HepG2 (cell line): ENCODE measurements around the gene C20orf96. TPM values are rescaled to one million over a fixed set of nuclear protein-coding genes. Genes with fewer than 3 reads are reported as not detected.
A peak's percentile ranks its signal among the peaks of the same experiment; 100 is the strongest.

Experiments
- AFF4 ChIP-seq: sonication (generic); formaldehyde crosslinking; IDR thresholded peaks from 2 replicates; pipeline ENCODE4 v1.4.0; 2020; ENCODE audit warnings: missing genetic modification reagents
- FOXK1 ChIP-seq: sonication (generic); formaldehyde crosslinking; IDR thresholded peaks from 2 replicates; pipeline ENCODE4 v1.4.0; 2020; ENCODE audit warnings: low read depth, missing genetic modification reagents, borderline replicate concordance
- GABPB1 ChIP-seq: IDR thresholded peaks from 2 replicates; pipeline ENCODE4 v1.6.1; 2016; ENCODE audit warnings: mild to moderate bottlenecking, missing genetic modification reagents, moderate library complexity, missing compliant biosample characterization
- GPN1 ChIP-seq: sonication (generic); formaldehyde crosslinking; IDR thresholded peaks from 2 replicates; pipeline ENCODE4 v1.5.1; 2020; ENCODE audit warnings: missing genetic modification reagents, borderline replicate concordance
- LCORL ChIP-seq, 2 experiments: fragments of 450-650 bp in 1 of 2; sonication (generic) in 1 of 2; formaldehyde crosslinking in 1 of 2; IDR thresholded peaks; 2 replicates each; pipeline versions ENCODE4 v1.5.0 to v1.6.1; 2017 to 2020; ENCODE audit warnings: antibody characterized with exemption in 1 of 2, missing genetic modification reagents in 1 of 2
- MTF2 ChIP-seq: sonication (generic); formaldehyde crosslinking; IDR thresholded peaks from 2 replicates; pipeline ENCODE4 v1.5.0; 2020; ENCODE audit warnings: missing genetic modification reagents, borderline replicate concordance
- NFKB2 ChIP-seq: sonication (generic); formaldehyde crosslinking; IDR thresholded peaks from 2 replicates; pipeline ENCODE4 v1.4.0; 2020; ENCODE audit warnings: missing genetic modification reagents, borderline replicate concordance
- NR2F6 ChIP-seq, 2 experiments: IDR thresholded peaks; 2 replicates each; pipeline ENCODE4 v1.6.1; 2016; ENCODE audit warnings: antibody characterized with exemption in 1 of 2, mild to moderate bottlenecking in 1 of 2
- RXRA ChIP-seq: sonication (generic); formaldehyde crosslinking; IDR thresholded peaks from 2 replicates; pipeline ENCODE4 v1.5.1; 2020; ENCODE audit warnings: missing genetic modification reagents
- ZFP82 ChIP-seq: sonication (generic); formaldehyde crosslinking; IDR thresholded peaks from 2 replicates; pipeline ENCODE4 v1.5.1; 2020; ENCODE audit warnings: mild to moderate bottlenecking, missing genetic modification reagents, borderline replicate concordance
- ZNF441 ChIP-seq: sonication (generic); formaldehyde crosslinking; IDR thresholded peaks from 2 replicates; pipeline ENCODE4 v1.7.0; 2021; ENCODE audit warnings: missing genetic modification reagents, borderline replicate concordance
- ZNF460 ChIP-seq: sonication (generic); formaldehyde crosslinking; IDR thresholded peaks from 2 replicates; pipeline ENCODE4 v1.5.1; 2020; ENCODE audit warnings: missing genetic modification reagents, mild to moderate bottlenecking, borderline replicate concordance
- ZNF501 ChIP-seq: sonication (generic); formaldehyde crosslinking; IDR thresholded peaks from 2 replicates; pipeline ENCODE4 v1.5.1; 2020; ENCODE audit warnings: mild to moderate bottlenecking, moderate library complexity, missing genetic modification reagents
- ZNF737 ChIP-seq: sonication (generic); formaldehyde crosslinking; IDR thresholded peaks from 2 replicates; pipeline ENCODE4 v1.5.0; 2020; ENCODE audit warnings: missing genetic modification reagents, mild to moderate bottlenecking, borderline replicate concordance
- polyA plus RNA-seq, 8 experiments: library from polyadenylated mRNA; depleted of rRNA in 3 of 8; stranded (reverse) in 7 of 8; unstranded in 1 of 8; fragments of >200 nt; fragmentation: Illumina TruSeq in 4 of 8; extraction: Trizol in 4 of 8; gene quantifications; 2 replicates each; pipeline versions ENCODE4 v1.2.1 to v1.2.3, GENCODE V29; 2011 to 2016; ENCODE audit warnings: low read depth in 4 of 8, missing spikeins in 1 of 8, mixed read lengths in 1 of 8; ENCODE audit not compliant: insufficient read depth in 1 of 8
- total RNA-seq, 5 experiments: library from RNA; depleted of rRNA; stranded (reverse); fragments of >200 nt; fragmentation: Illumina TruSeq; extraction: Trizol; gene quantifications; 2 replicates each; pipeline ENCODE4 v1.2.3, GENCODE V29; 2016; ENCODE audit warnings: low read depth in 1 of 5
- TF ChIP-seq, protein P1 (sequence below): sonication (generic); formaldehyde crosslinking; IDR thresholded peaks from 2 replicates; pipeline ENCODE4 v1.5.0; 2020; ENCODE audit warnings: missing genetic modification reagents
- TF ChIP-seq, protein P2 (sequence below): sonication (generic); formaldehyde crosslinking; IDR thresholded peaks from 2 replicates; pipeline ENCODE4 v1.4.0; 2020; ENCODE audit warnings: missing genetic modification reagents
- TF ChIP-seq, protein P3 (sequence below): IDR thresholded peaks from 2 replicates; pipeline ENCODE4 v1.6.1; 2016; ENCODE audit warnings: low read depth, control low read depth
- TF ChIP-seq, protein P4 (sequence below): sonication (generic); formaldehyde crosslinking; IDR thresholded peaks from 2 replicates; pipeline ENCODE4 v1.8.0; 2022; ENCODE audit warnings: low read depth, missing genetic modification reagents

C20orf96 gene
- total and polyA plus RNA-seq, 2 of the 13 experiments (the other 11 are each of a cell fraction or from before 2014, with no cell fraction given), result 3.8 to 20.6 TPM

DNA sequence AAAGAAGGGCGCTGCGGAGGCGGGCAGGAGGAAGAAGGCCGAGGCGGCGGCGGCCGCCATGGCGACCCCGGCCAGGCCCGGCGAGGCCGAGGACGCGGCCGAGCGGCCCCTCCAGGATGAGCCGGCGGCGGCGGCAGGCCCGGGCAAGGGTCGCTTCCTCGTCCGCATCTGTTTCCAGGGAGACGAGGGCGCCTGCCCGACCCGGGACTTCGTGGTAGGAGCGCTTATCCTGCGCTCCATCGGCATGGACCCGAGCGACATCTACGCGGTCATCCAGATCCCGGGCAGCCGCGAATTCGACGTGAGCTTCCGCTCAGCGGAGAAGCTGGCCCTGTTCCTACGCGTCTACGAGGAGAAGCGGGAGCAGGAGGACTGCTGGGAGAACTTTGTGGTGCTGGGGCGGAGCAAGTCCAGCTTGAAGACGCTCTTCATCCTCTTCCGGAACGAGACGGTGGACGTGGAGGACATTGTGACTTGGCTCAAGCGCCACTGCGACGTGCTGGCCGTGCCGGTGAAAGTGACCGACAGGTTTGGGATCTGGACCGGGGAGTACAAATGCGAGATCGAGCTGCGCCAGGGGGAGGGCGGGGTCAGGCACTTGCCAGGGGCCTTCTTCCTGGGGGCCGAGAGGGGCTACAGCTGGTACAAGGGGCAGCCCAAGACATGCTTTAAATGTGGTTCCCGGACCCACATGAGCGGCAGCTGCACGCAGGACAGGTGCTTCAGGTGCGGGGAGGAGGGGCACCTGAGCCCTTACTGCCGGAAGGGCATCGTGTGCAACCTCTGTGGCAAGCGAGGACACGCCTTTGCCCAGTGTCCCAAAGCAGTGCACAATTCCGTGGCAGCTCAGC lies 7.6 kb upstream of the C20orf96 start (continued):
- TF ChIP-seq, protein P1, sequence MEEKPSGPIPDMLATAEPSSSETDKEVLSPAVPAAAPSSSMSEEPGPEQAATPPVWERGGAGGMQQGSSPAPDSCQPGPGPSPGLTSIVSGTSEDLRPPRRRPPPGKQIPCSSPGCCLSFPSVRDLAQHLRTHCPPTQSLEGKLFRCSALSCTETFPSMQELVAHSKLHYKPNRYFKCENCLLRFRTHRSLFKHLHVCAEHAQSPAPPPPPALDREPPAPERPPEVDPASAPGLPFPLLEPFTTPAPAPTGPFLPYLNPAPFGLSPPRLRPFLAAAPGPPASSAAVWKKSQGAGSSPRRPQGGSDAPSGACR (CRISPR knock-in tag), result no peak; the same call in 1 of the 2 replicates
- TF ChIP-seq FOXK1 (CRISPR knock-in tag) (peak; percentile 57; the same call in 1 of the 2 replicates), NR2F6 (IDR thresholded peaks at IDR 0.05) (no peak), NR2F6 (CRISPR knock-in tag; IDR thresholded peaks at IDR 0.05) (peak; percentile 58; the same call in 1 of the 2 replicates), ZNF501 (CRISPR knock-in tag) (no peak; the same call in 1 of the 2 replicates), MTF2 (peak; percentile 50; the same call in 1 of the 2 replicates), ZNF441 (peak; percentile 71), RXRA (CRISPR knock-in tag) (peak; percentile 57; the same call in 1 of the 2 replicates), GPN1 (CRISPR knock-in tag) (0 out of 2 replicates have a peak, but pooled peaks have one; percentile 17), LCORL (IDR thresholded peaks at IDR 0.05) (no peak), LCORL (CRISPR knock-in tag; IDR thresholded peaks at IDR 0.05) (0 out of 2 replicates have a peak, but pooled peaks have one; percentile 33), ZNF737 (CRISPR knock-in tag) (0 out of 2 replicates have a peak, but pooled peaks have one; percentile 30), ZNF460 (no peak), NFKB2 (no peak; the same call in 1 of the 2 replicates), ZFP82 (no peak), GABPB1 (peak; percentile 75), AFF4 (CRISPR knock-in tag) (peak; percentile 89; the same call in 1 of the 2 replicates)
- TF ChIP-seq, protein P2, sequence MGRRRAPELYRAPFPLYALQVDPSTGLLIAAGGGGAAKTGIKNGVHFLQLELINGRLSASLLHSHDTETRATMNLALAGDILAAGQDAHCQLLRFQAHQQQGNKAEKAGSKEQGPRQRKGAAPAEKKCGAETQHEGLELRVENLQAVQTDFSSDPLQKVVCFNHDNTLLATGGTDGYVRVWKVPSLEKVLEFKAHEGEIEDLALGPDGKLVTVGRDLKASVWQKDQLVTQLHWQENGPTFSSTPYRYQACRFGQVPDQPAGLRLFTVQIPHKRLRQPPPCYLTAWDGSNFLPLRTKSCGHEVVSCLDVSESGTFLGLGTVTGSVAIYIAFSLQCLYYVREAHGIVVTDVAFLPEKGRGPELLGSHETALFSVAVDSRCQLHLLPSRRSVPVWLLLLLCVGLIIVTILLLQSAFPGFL (CRISPR knock-in tag), result no peak
- TF ChIP-seq, protein P3, sequence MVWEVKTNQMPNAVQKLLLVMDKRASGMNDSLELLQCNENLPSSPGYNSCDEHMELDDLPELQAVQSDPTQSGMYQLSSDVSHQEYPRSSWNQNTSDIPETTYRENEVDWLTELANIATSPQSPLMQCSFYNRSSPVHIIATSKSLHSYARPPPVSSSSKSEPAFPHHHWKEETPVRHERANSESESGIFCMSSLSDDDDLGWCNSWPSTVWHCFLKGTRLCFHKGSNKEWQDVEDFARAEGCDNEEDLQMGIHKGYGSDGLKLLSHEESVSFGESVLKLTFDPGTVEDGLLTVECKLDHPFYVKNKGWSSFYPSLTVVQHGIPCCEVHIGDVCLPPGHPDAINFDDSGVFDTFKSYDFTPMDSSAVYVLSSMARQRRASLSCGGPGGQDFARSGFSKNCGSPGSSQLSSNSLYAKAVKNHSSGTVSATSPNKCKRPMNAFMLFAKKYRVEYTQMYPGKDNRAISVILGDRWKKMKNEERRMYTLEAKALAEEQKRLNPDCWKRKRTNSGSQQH (CRISPR knock-in tag), result peak; percentile 82; the same call in 1 of the 2 replicates
- TF ChIP-seq, protein P4, sequence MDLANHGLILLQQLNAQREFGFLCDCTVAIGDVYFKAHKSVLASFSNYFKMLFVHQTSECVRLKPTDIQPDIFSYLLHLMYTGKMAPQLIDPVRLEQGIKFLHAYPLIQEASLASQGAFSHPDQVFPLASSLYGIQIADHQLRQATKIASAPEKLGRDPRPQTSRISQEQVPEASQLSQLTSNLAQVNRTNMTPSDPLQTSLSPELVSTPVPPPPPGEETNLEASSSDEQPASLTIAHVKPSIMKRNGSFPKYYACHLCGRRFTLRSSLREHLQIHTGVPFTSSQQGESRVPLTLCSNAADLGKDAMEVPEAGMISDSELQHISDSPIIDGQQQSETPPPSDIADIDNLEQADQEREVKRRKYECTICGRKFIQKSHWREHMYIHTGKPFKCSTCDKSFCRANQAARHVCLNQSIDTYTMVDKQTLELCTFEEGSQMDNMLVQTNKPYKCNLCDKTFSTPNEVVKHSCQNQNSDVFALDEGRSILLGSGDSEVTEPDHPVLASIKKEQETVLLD (CRISPR knock-in tag), result peak; percentile 58
